ENCODE measurements around the gene LGR5.

LGR5 gene

GRCh38 chr12:71626768-71627167, 187.2 kb downstream of the LGR5 start:
- Histone ChIP-seq H3K27me3 (ENCODE audit: control insufficient read depth in 1 of 2, insufficient read depth in 2 of 2, low read length in 2 of 2) (no peaks in the 10 kb centered on the region), H3K4me3 (ENCODE audit: low read length in 2 of 2) (no peak overlapping the region), H3K36me3 (ENCODE audit: control insufficient read depth in 2 of 2, insufficient read depth in 2 of 2, low read length in 2 of 2) (peaks cover 18 to 64% of the 10 kb centered on the region in 2 donors), H3K9ac (ENCODE audit: low read length in 2 of 2) (no peak overlapping the region), H3K9me3 (ENCODE audit: control insufficient read depth in 2 of 2, low read length in 2 of 2) (no peaks in the 10 kb centered on the region), H3K27ac (ENCODE audit: low read length) (no peak overlapping the region), H3K4me1 (ENCODE audit: control insufficient read depth, insufficient read depth, low read length) (no peaks in the 10 kb centered on the region)

DNA sequence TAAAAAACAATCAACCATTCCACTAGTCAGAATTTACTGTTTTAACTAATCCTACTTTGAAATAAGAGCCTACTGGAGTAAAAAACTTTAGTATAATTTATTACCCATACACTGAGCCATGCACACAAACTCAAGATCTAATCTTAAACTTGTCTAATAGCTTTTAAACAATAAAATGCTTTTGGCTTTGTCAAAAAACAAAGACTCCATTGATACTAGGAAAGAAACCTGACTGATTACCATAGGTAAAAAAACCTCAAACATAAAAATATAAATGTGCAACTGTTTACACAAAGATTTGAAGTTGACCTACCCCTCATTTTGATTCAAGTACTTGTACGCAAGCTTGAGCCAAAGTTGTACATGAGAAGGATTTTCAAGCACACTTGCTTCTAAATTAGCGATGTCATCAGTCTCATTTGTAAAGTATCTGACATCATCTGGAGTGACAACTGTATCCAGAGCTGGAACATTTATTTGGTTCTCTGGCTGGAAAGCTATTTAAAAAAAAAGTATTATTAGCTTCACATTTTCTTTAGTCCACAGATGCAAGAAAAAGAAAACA, 187.9 kb downstream of the LGR5 start:
- Histone ChIP-seq H3K27me3 (ENCODE audit: control insufficient read depth in 1 of 2, insufficient read depth in 2 of 2, low read length in 2 of 2) (no peaks in the 10 kb centered on the region), H3K9ac (ENCODE audit: low read length in 2 of 2) (no peak overlapping the region), H3K27ac (ENCODE audit: low read length) (no peak overlapping the region), H3K4me1 (ENCODE audit: control insufficient read depth, insufficient read depth, low read length) (no peaks in the 10 kb centered on the region), H3K36me3 (ENCODE audit: control insufficient read depth in 2 of 2, insufficient read depth in 2 of 2, low read length in 2 of 2) (peaks cover 21 to 66% of the 10 kb centered on the region in 2 donors), H3K9me3 (ENCODE audit: control insufficient read depth in 2 of 2, low read length in 2 of 2) (no peaks in the 10 kb centered on the region), H3K4me3 (ENCODE audit: low read length in 2 of 2) (no peak overlapping the region)

All from stomach smooth muscle (tissue), 2 donors.